Measurements from ENCODE around the gene ERP27.

ERP27 gene

GRCh38 chr12:14879222-14879933, 59.0 kb downstream of the ERP27 start:
- no peaks in the 10 kb centered on the region for H3K9me3 Mint-ChIP-seq

DNA sequence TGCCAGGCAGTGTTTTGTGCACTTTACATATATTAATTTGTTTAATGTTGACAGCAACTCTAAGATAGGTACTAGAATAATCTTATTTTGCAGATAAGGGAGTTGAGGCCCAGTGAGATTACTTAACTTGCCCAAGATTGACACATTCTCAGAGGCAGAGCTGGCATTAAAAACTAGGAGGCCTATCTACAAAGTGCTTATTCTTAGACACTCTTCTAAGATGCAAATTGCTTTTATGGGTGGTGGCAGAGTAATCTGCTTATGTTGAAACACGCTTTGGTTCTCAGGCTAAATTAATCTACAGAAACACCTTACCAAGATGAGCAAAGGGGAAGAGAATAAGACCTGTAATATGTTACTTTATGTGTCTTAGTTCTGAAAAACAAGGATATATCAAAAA, 59.8 kb downstream of the ERP27 start:
- Mint-ChIP-seq H3K36me3 (ENCODE audit: low read depth) (no peaks in the 10 kb centered on the region), H3K9me3 (no peaks in the 10 kb centered on the region), H3K4me3 (no peak overlapping the region), H3K27me3 (ENCODE audit: low read depth, poor library complexity) (no peaks in the 10 kb centered on the region), H3K4me1 (no peaks in the 10 kb centered on the region), H3K27ac (no peak overlapping the region)
- TF ChIP-seq CTCF (IDR thresholded peaks at IDR 0.05): no peak
- DNase-seq: no peak

More at GRCh38 chr12:14879222-14879933, 59.0 kb downstream of the ERP27 start:
- DNase-seq: no peak
- Mint-ChIP-seq H3K36me3 (ENCODE audit: low read depth) (no peaks in the 10 kb centered on the region), H3K27me3 (ENCODE audit: low read depth, poor library complexity) (no peaks in the 10 kb centered on the region), H3K4me3 (no peak overlapping the region), H3K4me1 (peaks cover 2% of the 10 kb centered on the region), H3K27ac (no peak overlapping the region)
- TF ChIP-seq CTCF (IDR thresholded peaks at IDR 0.05): no peak

GRCh38 chr12:14876833-14877232, 61.5 kb downstream of the ERP27 start:
- Mint-ChIP-seq H3K4me1 (no peaks in the 10 kb centered on the region), H3K27me3 (ENCODE audit: low read depth, poor library complexity) (no peaks in the 10 kb centered on the region), H3K27ac (no peak overlapping the region), H3K4me3 (no peak overlapping the region), H3K36me3 (ENCODE audit: low read depth) (no peaks in the 10 kb centered on the region), H3K9me3 (no peaks in the 10 kb centered on the region)
- TF ChIP-seq CTCF (IDR thresholded peaks at IDR 0.05): no peak
- DNase-seq: no peak

DNA sequence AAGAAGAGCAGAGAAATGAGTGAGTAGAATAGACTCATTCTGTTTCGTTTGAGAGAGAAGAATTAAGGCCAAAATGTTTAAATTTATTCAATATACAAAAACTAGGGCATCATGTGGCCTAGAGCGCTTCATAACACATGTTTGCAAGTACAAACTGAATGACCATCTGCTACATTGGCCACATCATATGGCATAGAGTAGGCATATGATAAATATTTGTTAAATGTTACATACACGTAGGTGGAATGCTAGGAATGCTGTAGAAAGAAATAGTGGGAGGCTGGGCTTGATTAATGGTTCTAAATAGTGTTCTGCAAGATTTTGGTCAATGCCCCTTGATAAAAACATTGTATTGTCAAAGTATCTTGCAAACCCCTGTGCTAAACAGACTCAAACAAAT, 63.5 kb downstream of the ERP27 start:
- Mint-ChIP-seq H3K4me3 (no peak overlapping the region), H3K27ac (no peak overlapping the region), H3K36me3 (ENCODE audit: low read depth) (no peaks in the 10 kb centered on the region), H3K9me3 (no peaks in the 10 kb centered on the region), H3K27me3 (ENCODE audit: low read depth, poor library complexity) (no peaks in the 10 kb centered on the region), H3K4me1 (no peaks in the 10 kb centered on the region)
- no peak for TF ChIP-seq CTCF (IDR thresholded peaks at IDR 0.05)
- DNase-seq: no peak

DNA sequence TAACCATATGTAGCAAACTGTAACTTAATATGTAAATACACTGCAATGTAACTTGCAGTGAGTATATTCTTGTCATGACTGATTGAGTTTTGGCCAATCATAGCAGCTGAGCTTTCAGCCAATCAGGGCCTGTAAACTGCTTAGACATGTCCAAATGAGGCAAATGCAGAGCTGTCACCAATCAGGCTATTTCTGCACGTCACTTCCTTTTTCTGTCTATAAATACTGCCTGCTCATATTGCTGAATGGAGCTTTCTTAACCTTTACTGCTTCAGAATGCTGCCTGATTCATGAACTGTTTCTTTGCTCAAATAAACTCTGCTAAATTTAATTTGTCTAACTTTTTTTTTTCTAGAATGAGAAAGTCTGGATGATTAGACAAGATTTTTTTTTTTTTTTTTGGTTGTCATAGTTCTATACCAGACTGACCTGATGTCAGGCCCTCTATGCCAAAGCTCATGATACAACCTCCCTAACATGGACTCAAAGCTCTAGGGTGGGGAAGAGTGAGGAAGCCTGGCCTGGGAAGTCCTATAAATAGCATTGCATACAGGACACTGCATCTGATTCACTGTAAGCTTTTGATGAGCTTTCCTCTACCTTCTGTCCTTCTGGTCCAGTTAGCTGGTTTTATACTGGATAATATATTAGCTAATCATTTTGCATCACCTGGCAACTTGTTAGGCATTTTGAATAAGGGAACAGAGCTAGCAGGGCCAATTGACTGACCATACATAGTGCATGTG, 64.7 kb downstream of the ERP27 start:
- Mint-ChIP-seq H3K9me3 (no peaks in the 10 kb centered on the region), H3K4me1 (no peaks in the 10 kb centered on the region), H3K27me3 (ENCODE audit: low read depth, poor library complexity) (no peaks in the 10 kb centered on the region), H3K4me3 (no peak overlapping the region), H3K36me3 (ENCODE audit: low read depth) (no peaks in the 10 kb centered on the region), H3K27ac (no peak overlapping the region)
- no peak for DNase-seq
- TF ChIP-seq CTCF (IDR thresholded peaks at IDR 0.05): no peak

All from nephron progenitor cell (in vitro differentiated cells).